A549 (cell line): ENCODE measurements around the gene CFAP97.

Source experiments
- CHD2 ChIP-seq: fragments of 150-350 bp; IDR thresholded peaks from 2 replicates; pipeline ENCODE4 v1.6.1; 2014; ENCODE audit warnings: low read length; ENCODE audit not compliant: partially characterized antibody
- CHD4 ChIP-seq: fragments of 200-600 bp; sonication (generic); IDR thresholded peaks from 2 replicates; pipeline ENCODE4 v1.6.1; 2016; ENCODE audit warnings: antibody characterized with exemption, mild to moderate bottlenecking, borderline replicate concordance
- CTCF ChIP-seq: fragments of >200 bp; sonication (Bioruptor Twin); formaldehyde crosslinking; IDR thresholded peaks from 3 replicates; pipeline ENCODE4 v1.5.1; 2016
- EHMT2 ChIP-seq: fragments of 200-600 bp; sonication (generic); IDR thresholded peaks from 2 replicates; pipeline ENCODE4 v1.6.1; 2016; ENCODE audit warnings: antibody characterized with exemption, low read depth, mild to moderate bottlenecking, moderate library complexity
- FOSL2 ChIP-seq, 2 experiments: fragments of 450-650 bp in 1 of 2; fragments of >200 bp in 1 of 2; sonication (Bioruptor Twin) in 1 of 2; formaldehyde crosslinking; IDR thresholded peaks; 2 replicates each; pipeline versions ENCODE4 v1.5.0 to v1.6.1; 2016 to 2020; ENCODE audit warnings: mild to moderate bottlenecking in 1 of 2, moderate library complexity in 1 of 2
- GATA3 ChIP-seq: IDR thresholded peaks from 2 replicates; pipeline ENCODE4 v1.6.1; 2012; ENCODE audit warnings: borderline replicate concordance
- KDM5A ChIP-seq: fragments of 200-600 bp; sonication (generic); IDR thresholded peaks from 2 replicates; pipeline ENCODE4 v1.6.1; 2016; ENCODE audit warnings: antibody characterized with exemption, mild to moderate bottlenecking
- MYC ChIP-seq: IDR thresholded peaks from 2 replicates; pipeline ENCODE4 v1.6.1; 2012; ENCODE audit warnings: mild to moderate bottlenecking, inconsistent platforms, low read length, improper control_type of control experiment, borderline replicate concordance
- POLR2A ChIP-seq: IDR thresholded peaks from 2 replicates; pipeline ENCODE4 v1.6.1; 2012; ENCODE audit warnings: mild to moderate bottlenecking, low read length
- ZC3H11A ChIP-seq: fragments of 450-650 bp; IDR thresholded peaks from 2 replicates; pipeline ENCODE4 v1.6.1; 2014; ENCODE audit warnings: antibody characterized with exemption, mild to moderate bottlenecking
- ZNF302 ChIP-seq: fragments of 250-450 bp; sonication (Bioruptor Pico); IDR thresholded peaks from 2 replicates; pipeline ENCODE4 v1.9.0; 2021; ENCODE audit warnings: inconsistent platforms, mild to moderate bottlenecking, moderate library complexity
- ZSCAN20 ChIP-seq: fragments of 250-450 bp; sonication (Bioruptor Pico); IDR thresholded peaks from 2 replicates; pipeline ENCODE4 v1.8.0; 2022; ENCODE audit warnings: mild to moderate bottlenecking, moderate library complexity
- TF ChIP-seq, protein P1 (sequence below): fragments of 200-600 bp; sonication (generic); IDR thresholded peaks from 2 replicates; pipeline ENCODE4 v1.6.1; 2016; ENCODE audit warnings: antibody characterized with exemption, mild to moderate bottlenecking, moderate library complexity

GRCh38 chr4:185249105-185249504 lies 45.3 kb upstream of the CFAP97 start:
- TF ChIP-seq ZC3H11A (no peak), CTCF (no peak), ZNF302 (no peak), ZSCAN20 (CRISPR knock-in tag) (no peak), CHD4 (no peak), POLR2A (no peak), CHD2 (no peak), EHMT2 (no peak), MYC (no peak), KDM5A (no peak), GATA3 (no peak), FOSL2 (IDR thresholded peaks at IDR 0.05) (no peak), FOSL2 (CRISPR knock-in tag; IDR thresholded peaks at IDR 0.05) (no peak)
- TF ChIP-seq, protein P1, sequence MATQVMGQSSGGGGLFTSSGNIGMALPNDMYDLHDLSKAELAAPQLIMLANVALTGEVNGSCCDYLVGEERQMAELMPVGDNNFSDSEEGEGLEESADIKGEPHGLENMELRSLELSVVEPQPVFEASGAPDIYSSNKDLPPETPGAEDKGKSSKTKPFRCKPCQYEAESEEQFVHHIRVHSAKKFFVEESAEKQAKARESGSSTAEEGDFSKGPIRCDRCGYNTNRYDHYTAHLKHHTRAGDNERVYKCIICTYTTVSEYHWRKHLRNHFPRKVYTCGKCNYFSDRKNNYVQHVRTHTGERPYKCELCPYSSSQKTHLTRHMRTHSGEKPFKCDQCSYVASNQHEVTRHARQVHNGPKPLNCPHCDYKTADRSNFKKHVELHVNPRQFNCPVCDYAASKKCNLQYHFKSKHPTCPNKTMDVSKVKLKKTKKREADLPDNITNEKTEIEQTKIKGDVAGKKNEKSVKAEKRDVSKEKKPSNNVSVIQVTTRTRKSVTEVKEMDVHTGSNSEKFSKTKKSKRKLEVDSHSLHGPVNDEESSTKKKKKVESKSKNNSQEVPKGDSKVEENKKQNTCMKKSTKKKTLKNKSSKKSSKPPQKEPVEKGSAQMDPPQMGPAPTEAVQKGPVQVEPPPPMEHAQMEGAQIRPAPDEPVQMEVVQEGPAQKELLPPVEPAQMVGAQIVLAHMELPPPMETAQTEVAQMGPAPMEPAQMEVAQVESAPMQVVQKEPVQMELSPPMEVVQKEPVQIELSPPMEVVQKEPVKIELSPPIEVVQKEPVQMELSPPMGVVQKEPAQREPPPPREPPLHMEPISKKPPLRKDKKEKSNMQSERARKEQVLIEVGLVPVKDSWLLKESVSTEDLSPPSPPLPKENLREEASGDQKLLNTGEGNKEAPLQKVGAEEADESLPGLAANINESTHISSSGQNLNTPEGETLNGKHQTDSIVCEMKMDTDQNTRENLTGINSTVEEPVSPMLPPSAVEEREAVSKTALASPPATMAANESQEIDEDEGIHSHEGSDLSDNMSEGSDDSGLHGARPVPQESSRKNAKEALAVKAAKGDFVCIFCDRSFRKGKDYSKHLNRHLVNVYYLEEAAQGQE = no peak
